SJCRH30 (cell line): Measurements from ENCODE around the gene ATP9B. TPM values are rescaled to one million over a fixed set of nuclear protein-coding genes. Genes with fewer than 3 reads are reported as not detected.

Experiments
- DNase-seq, 2 experiments: peaks; one replicate each; pipeline ENCODE4 v3.0.0-alpha.2; 2015 to 2020
- H3K27ac ChIP-seq: fragments of 250-450 bp; sonication (Bioruptor Pico); 2 replicates; pipeline ENCODE4 v1.5.1; 2020; ENCODE audit warnings: mild to moderate bottlenecking, moderate library complexity
- H3K27me3 ChIP-seq: fragments of 250-450 bp; sonication (Bioruptor Pico); 2 replicates; pipeline ENCODE4 v1.5.1; 2020; ENCODE audit warnings: mild to moderate bottlenecking, moderate library complexity
- H3K36me3 ChIP-seq: fragments of 250-450 bp; sonication (Bioruptor Pico); 2 replicates; pipeline ENCODE4 v1.5.1; 2020; ENCODE audit warnings: mild to moderate bottlenecking, moderate library complexity
- H3K4me1 ChIP-seq: fragments of 250-450 bp; sonication (Bioruptor Pico); 2 replicates; pipeline ENCODE4 v1.5.1; 2020; ENCODE audit warnings: mild to moderate bottlenecking, moderate library complexity
- H3K4me3 ChIP-seq: fragments of 250-450 bp; sonication (Bioruptor Pico); 2 replicates; pipeline ENCODE4 v1.5.1; 2020; ENCODE audit warnings: mild to moderate bottlenecking, moderate library complexity
- H3K9me3 ChIP-seq: fragments of 250-450 bp; sonication (Bioruptor Pico); replicated peaks from 2 replicates; pipeline ENCODE4 v1.5.1; 2020; ENCODE audit warnings: mild to moderate bottlenecking, moderate library complexity
- total RNA-seq: library from RNA; depleted of rRNA; stranded (reverse); fragments of >200 nt; shearing (Covaris generic); gene quantifications from 2 replicates; pipeline ENCODE4 v1.2.3, GENCODE V29; 2014

The ATP9B gene
- total RNA-seq, 1 experiment from 2014 or later = 10.0 TPM

GRCh38 chr18:79334496-79335233 lies 265.5 kb downstream of the ATP9B start:
- no peaks in the 10 kb centered on the region for H3K36me3 ChIP-seq
- DNase-seq = no peak

GRCh38 chr18:79335833-79336360 lies 266.7 kb downstream of the ATP9B start:
- no peaks in the 10 kb centered on the region for H3K4me1 ChIP-seq
- no peak overlapping the region for H3K4me3 ChIP-seq
- no peaks in the 10 kb centered on the region for H3K27me3 ChIP-seq
- no peaks in the 10 kb centered on the region for H3K36me3 ChIP-seq
- DNase-seq = no peak
- no peak overlapping the region for H3K27ac ChIP-seq
- no peaks in the 10 kb centered on the region for H3K9me3 ChIP-seq

More at GRCh38 chr18:79334496-79335233, 265.5 kb downstream of the ATP9B start:
- H3K9me3 ChIP-seq = no peaks in the 10 kb centered on the region
- no peak overlapping the region for H3K27ac ChIP-seq
- no peak overlapping the region for H3K4me3 ChIP-seq
- H3K27me3 ChIP-seq = no peaks in the 10 kb centered on the region
- no peaks in the 10 kb centered on the region for H3K4me1 ChIP-seq

DNA sequence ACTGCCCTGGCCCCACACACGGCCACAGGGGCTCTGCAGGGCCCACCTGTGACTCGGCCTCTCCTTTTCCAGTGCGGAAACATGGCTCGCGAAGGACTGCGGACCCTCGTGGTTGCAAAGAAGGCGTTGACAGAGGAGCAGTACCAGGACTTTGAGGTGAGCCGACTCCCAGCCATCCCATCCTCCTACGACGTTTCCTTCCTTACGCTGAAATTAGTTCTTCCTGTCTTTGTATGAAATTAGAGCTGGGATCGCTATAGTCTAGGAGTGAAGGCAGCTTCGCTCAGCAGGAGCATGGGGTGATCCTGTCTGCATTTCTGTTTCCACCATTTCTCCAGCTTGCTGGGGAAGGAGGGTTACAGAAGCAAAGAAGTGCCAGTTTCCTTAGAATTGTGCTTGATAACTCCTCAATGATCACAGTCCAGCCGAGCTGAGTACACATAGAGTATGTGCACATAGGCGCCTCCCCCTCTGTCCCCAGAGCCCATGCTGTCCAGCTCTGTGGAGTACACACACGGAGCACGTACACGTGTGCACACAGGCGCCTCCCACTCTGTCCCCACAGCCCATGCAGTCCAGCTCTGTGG lies 267.5 kb downstream of the ATP9B start:
- no peaks in the 10 kb centered on the region for H3K4me1 ChIP-seq
- H3K4me3 ChIP-seq = no peak overlapping the region
- no peak for DNase-seq
- H3K9me3 ChIP-seq = no peaks in the 10 kb centered on the region
- H3K36me3 ChIP-seq = no peaks in the 10 kb centered on the region
- no peaks in the 10 kb centered on the region for H3K27me3 ChIP-seq
- H3K27ac ChIP-seq = no peak overlapping the region

DNA sequence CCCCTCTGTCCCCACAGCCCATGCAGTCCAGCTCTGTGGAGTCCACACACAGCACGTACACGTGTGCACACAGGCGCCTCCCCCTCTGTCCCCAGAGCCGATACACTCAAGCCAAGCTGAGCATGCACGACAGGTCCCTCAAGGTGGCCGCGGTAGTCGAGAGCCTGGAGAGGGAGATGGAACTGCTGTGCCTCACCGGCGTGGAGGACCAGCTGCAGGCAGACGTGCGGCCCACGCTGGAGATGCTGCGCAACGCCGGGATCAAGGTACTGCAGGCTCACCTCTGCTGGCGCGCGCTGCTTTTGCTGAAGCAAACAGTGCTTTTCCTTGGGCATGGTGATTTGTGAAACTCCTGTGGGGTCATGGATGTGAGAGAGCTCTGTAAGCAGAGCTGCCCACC lies 268.0 kb downstream of the ATP9B start:
- Histone ChIP-seq H3K4me1 (no peaks in the 10 kb centered on the region), H3K27me3 (no peaks in the 10 kb centered on the region), H3K9me3 (no peaks in the 10 kb centered on the region), H3K36me3 (no peaks in the 10 kb centered on the region), H3K27ac (no peak overlapping the region), H3K4me3 (no peak overlapping the region)
- DNase-seq = no peak

DNA sequence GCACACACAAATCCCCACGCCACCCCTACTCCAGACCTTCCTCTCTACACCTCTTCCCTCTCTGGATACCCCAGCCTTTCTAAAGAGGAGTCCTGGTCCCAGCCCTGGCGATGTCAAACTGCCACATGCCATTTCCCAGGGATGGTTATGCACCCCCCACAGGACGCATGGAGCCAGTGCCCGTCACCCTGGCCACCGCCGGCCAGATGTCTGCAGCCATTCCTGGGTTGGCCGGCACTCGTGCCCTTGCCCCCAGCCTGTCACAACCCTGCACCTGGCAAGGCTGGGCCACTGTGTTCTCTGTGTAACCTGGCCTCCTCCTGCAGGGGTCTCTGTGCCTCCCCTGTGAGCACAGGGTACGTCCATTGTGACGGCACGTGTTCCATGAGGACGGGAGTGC lies 268.4 kb downstream of the ATP9B start:
- Histone ChIP-seq H3K4me3 (no peak overlapping the region), H3K9me3 (no peaks in the 10 kb centered on the region), H3K27ac (no peak overlapping the region), H3K4me1 (no peaks in the 10 kb centered on the region), H3K27me3 (no peaks in the 10 kb centered on the region), H3K36me3 (no peaks in the 10 kb centered on the region)
- no peak for DNase-seq

DNA sequence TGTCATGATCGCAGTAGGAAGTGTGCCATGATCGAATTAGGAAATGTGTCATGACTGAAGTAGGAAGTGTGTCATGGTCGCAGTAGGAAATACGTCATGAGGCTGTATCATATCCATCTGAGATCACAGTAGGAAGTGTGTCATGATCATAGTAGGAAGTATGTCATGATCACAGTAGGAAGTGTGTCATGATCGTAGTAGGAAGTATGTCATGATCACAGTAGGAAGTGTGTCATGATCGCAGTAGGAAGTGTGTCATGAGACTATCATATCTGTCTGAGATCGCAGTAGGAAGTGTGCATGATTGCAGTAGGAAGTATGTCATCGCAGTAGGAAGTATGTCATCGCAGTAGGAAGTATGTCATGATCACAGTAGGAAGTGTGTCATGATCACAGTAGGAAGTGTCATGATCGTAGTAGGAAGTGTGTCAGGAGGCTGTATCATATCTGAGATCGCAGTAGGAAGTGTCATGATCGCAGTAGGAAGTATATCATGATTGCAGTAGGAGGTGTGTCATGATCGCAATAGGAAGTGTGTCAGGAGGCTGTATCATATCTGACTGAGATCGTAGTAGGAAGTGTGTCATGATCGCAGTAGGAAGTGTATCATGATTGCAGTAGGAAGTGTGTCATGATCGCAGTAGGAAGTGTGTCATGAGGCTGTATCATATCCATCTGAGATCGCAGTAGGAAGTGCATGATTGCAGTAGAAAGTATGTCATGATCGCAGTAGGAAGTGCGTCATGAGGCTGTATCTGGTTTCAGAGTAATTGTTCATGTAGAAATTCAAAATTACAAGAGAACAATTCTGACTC lies 270.1 kb downstream of the ATP9B start:
- no peaks in the 10 kb centered on the region for H3K27me3 ChIP-seq
- H3K4me3 ChIP-seq = no peak overlapping the region
- H3K4me1 ChIP-seq = no peaks in the 10 kb centered on the region
- no peaks in the 10 kb centered on the region for H3K36me3 ChIP-seq
- H3K27ac ChIP-seq = no peak overlapping the region
- DNase-seq = no peak
- no peaks in the 10 kb centered on the region for H3K9me3 ChIP-seq

- no peaks in the 10 kb centered on the region for H3K27me3 ChIP-seq
- no peaks in the 10 kb centered on the region for H3K9me3 ChIP-seq
- H3K36me3 ChIP-seq = peaks cover 7% of the 10 kb centered on the region; the same call in 1 of the 2 replicates
- DNase-seq = no peak
- H3K4me3 ChIP-seq = no peak overlapping the region
- H3K27ac ChIP-seq = no peak overlapping the region
- no peaks in the 10 kb centered on the region for H3K4me1 ChIP-seq
Measured at GRCh38 chr18:79343567-79344207, 274.5 kb downstream of the ATP9B start.

GRCh38 chr18:79344208-79344581 lies 275.0 kb downstream of the ATP9B start:
- H3K27ac ChIP-seq = no peak overlapping the region
- no peaks in the 10 kb centered on the region for H3K4me1 ChIP-seq
- H3K36me3 ChIP-seq = peaks cover 7% of the 10 kb centered on the region; the same call in 1 of the 2 replicates
- H3K9me3 ChIP-seq = no peaks in the 10 kb centered on the region
- no peaks in the 10 kb centered on the region for H3K27me3 ChIP-seq
- no peak for DNase-seq
- no peak overlapping the region for H3K4me3 ChIP-seq

DNA sequence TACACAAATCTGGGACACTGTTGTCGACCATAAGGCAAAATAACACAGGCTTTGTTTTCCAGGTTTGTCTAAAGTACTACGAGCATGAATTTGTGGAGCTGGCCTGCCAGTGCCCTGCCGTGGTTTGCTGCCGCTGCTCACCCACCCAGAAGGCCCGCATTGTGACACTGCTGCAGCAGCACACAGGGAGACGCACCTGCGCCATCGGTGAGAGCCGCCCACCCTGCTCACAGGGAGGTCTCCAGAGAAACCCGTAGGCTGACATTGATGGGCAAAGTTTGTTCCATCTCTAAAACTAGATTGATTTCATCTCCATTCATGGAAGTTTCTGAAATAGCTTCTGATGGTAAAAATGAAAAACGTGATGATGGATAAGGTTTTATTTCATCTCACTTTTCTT lies 276.2 kb downstream of the ATP9B start:
- no peak for DNase-seq
- H3K4me3 ChIP-seq = no peak overlapping the region
- peaks cover 7% of the 10 kb centered on the region; the same call in 1 of the 2 replicates for H3K36me3 ChIP-seq

DNA sequence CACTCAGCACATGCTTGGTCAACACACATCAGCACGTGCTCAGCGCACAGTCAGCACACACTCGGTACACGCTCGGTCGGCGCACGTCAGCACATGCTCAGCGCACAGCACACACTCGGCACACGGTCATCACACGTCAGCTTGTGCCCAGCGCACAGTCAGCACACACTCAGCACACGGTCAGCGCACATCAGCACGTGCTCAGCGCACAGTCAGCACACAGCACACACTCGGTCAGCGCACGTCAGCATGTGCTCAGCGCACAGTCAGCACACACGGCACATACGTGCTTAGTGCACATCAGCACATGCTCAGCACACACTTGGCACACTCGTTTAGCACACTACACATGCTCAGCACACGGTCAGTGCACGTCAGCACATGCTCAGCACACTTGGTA lies 276.8 kb downstream of the ATP9B start:
- Histone ChIP-seq H3K27ac (no peak overlapping the region), H3K36me3 (peaks cover 7% of the 10 kb centered on the region; the same call in 1 of the 2 replicates), H3K9me3 (no peaks in the 10 kb centered on the region), H3K4me1 (no peaks in the 10 kb centered on the region), H3K4me3 (no peak overlapping the region), H3K27me3 (no peaks in the 10 kb centered on the region)
- DNase-seq = no peak

More for the DNA sequence above, 276.2 kb downstream of the ATP9B start:
- Histone ChIP-seq H3K27me3 (no peaks in the 10 kb centered on the region), H3K9me3 (no peaks in the 10 kb centered on the region), H3K4me1 (no peaks in the 10 kb centered on the region), H3K27ac (no peak overlapping the region)

DNA sequence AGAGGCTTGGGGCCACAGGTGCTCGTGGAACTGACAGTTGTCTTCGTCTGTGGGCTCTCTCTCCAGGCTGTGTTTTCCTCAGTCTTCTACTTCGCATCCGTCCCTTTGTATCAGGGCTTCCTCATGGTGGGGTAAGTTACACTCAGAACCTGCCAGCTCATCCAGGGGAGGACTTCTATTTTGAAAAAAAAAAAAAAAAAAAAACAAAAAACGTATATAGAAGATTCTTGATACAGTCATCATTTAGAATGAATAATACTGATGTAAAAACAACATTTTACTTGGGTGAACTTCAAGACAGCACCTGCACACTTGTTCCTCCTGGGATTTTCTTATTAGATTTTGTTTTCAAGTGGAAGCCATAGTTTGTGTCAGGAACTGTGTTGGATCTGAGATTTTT lies 278.9 kb downstream of the ATP9B start:
- Histone ChIP-seq H3K36me3 (peaks cover 7% of the 10 kb centered on the region; the same call in 1 of the 2 replicates), H3K4me1 (no peaks in the 10 kb centered on the region), H3K4me3 (no peak overlapping the region), H3K27ac (no peak overlapping the region), H3K9me3 (no peaks in the 10 kb centered on the region), H3K27me3 (no peaks in the 10 kb centered on the region)
- DNase-seq = no peak

DNA sequence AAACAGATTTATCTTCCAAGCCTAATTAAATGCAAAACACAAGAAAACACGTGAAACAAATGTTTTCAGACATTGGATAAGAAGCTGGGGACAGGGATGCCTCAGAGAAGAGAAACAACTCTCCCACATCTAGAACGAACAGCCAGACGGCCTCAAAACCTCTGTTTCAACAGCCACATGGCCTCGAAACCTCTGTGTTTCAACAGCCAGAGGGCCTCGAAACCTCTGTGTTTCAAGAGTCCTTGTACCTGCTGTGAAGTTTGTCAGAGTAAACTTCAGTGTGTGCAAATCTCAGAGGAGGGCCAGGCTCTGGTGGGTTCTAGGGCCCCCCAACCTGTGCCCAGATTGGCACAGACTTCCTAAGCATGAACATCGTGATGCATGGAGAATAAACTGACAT lies 283.2 kb downstream of the ATP9B start:
- H3K27me3 ChIP-seq = no peaks in the 10 kb centered on the region
- DNase-seq = no peak
- no peak overlapping the region for H3K4me3 ChIP-seq

DNA sequence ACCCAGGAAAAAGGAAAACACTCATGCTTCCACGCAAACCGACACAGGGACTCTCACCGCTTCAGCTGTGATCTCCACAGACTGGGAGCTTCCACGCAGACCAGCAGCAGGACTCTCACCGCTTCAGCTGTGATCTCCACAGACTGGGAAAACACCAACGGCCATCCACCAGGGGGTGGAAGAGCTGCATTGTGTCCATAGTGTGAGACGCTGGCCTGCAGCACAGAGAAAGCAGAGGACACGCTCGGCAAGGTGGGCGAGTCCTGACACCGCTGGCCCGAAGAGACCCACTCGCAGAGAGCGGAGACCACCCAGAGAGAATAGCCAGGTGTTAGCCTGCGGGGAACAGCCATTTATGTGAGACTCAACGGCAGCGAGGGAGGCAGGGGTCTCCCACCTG lies 284.1 kb downstream of the ATP9B start:
- H3K36me3 ChIP-seq = no peaks in the 10 kb centered on the region
- H3K27me3 ChIP-seq = no peaks in the 10 kb centered on the region
- no peak overlapping the region for H3K27ac ChIP-seq
- H3K4me1 ChIP-seq = no peaks in the 10 kb centered on the region
- H3K9me3 ChIP-seq = no peaks in the 10 kb centered on the region
- peak; percentile 19 to 32 for DNase-seq
- no peak overlapping the region for H3K4me3 ChIP-seq

More for the DNA sequence above, 283.2 kb downstream of the ATP9B start:
- no peaks in the 10 kb centered on the region for H3K4me1 ChIP-seq
- H3K36me3 ChIP-seq = no peaks in the 10 kb centered on the region
- H3K9me3 ChIP-seq = no peaks in the 10 kb centered on the region
- H3K27ac ChIP-seq = no peak overlapping the region

DNA sequence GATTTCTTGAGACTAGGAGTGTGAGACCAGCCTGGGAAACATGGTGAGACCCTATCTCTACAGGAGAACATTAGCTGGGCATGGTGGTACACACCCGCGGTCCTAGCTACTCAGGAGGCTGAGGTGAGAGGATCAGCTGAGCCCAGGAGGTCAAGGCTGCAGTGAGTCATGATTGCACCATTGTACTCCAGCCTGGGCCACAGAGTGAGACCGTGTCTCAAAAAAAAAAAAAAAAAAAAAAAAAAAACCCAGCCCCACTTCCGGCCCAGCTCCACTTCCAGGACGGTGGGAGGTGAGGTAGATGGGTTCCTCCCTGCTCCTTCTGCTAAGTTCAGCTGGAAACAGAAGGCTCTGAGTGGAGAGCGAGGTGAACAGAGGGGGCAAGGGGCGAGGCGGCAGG lies 285.2 kb downstream of the ATP9B start:
- H3K27me3 ChIP-seq = no peaks in the 10 kb centered on the region

More for the DNA sequence above, 285.2 kb downstream of the ATP9B start:
- Histone ChIP-seq H3K9me3 (no peaks in the 10 kb centered on the region), H3K4me1 (no peaks in the 10 kb centered on the region), H3K36me3 (no peaks in the 10 kb centered on the region), H3K4me3 (no peak overlapping the region), H3K27ac (no peak overlapping the region)
- no peak for DNase-seq
